Stimulated activated naive CD8-positive, alpha-beta T cell treated with anti-CD3 and anti-CD28 coated beads, Interleukin-15, Interleukin-2, amounts not matched to agents 100 ng/mL and 50 ng/mL, for 24 hours (primary cell): ENCODE measurements around the gene WDR77.

Source experiments
- H3K27ac Mint-ChIP-seq: one replicate; pipeline ENCODE4 v1.8.0; 2021; ENCODE audit warnings: mild to moderate bottlenecking, mixed read lengths
- H3K27me3 Mint-ChIP-seq: one replicate; pipeline ENCODE4 v1.8.0; 2021; ENCODE audit warnings: mixed read lengths
- H3K36me3 Mint-ChIP-seq: one replicate; pipeline ENCODE4 v1.8.0; 2021; ENCODE audit warnings: low read depth, mixed read lengths
- H3K4me1 Mint-ChIP-seq: one replicate; pipeline ENCODE4 v1.8.0; 2021; ENCODE audit warnings: low read depth, mixed read lengths
- H3K4me3 Mint-ChIP-seq: one replicate; pipeline ENCODE4 v1.8.0; 2021; ENCODE audit warnings: mild to moderate bottlenecking, mixed read lengths
- H3K9me3 Mint-ChIP-seq: one replicate; pipeline ENCODE4 v1.8.0; 2021; ENCODE audit warnings: mixed read lengths

The WDR77 gene

GRCh38 chr1:111461765-111462164 is 12.7 kb upstream of the WDR77 start:
- Mint-ChIP-seq H3K36me3 (peaks cover 57% of the 10 kb centered on the region), H3K27me3 (no peaks in the 10 kb centered on the region), H3K4me1 (peaks cover 12% of the 10 kb centered on the region), H3K9me3 (no peaks in the 10 kb centered on the region), H3K27ac (no peak overlapping the region), H3K4me3 (no peak overlapping the region)

GRCh38 chr1:111455642-111456031 is 6.6 kb upstream of the WDR77 start:
- peaks cover 83% of the 10 kb centered on the region for H3K36me3 Mint-ChIP-seq
- no peaks in the 10 kb centered on the region for H3K9me3 Mint-ChIP-seq
- H3K27me3 Mint-ChIP-seq = no peaks in the 10 kb centered on the region
- H3K4me1 Mint-ChIP-seq = peaks cover 57% of the 10 kb centered on the region
- peak overlapping the region; percentile 30 for H3K4me3 Mint-ChIP-seq
- H3K27ac Mint-ChIP-seq = peak overlapping the region; percentile 46

GRCh38 chr1:111454859-111455641 is 6.0 kb upstream of the WDR77 start:
- Mint-ChIP-seq H3K27me3 (no peaks in the 10 kb centered on the region), H3K4me1 (peaks cover 63% of the 10 kb centered on the region), H3K36me3 (peaks cover 80% of the 10 kb centered on the region), H3K9me3 (no peaks in the 10 kb centered on the region), H3K4me3 (peak overlapping the region; percentile 39), H3K27ac (peak overlapping the region; percentile 46)

GRCh38 chr1:111453706-111454105 is 4.7 kb upstream of the WDR77 start:
- peaks cover 69% of the 10 kb centered on the region for H3K4me1 Mint-ChIP-seq
- no peak overlapping the region for H3K4me3 Mint-ChIP-seq
- peaks cover 73% of the 10 kb centered on the region for H3K36me3 Mint-ChIP-seq
- H3K27me3 Mint-ChIP-seq = no peaks in the 10 kb centered on the region
- no peak overlapping the region for H3K27ac Mint-ChIP-seq
- no peaks in the 10 kb centered on the region for H3K9me3 Mint-ChIP-seq

GRCh38 chr1:111452581-111452980 is 3.5 kb upstream of the WDR77 start:
- H3K27me3 Mint-ChIP-seq = no peaks in the 10 kb centered on the region
- peak overlapping the region; percentile 12 for H3K27ac Mint-ChIP-seq
- H3K4me1 Mint-ChIP-seq = peaks cover 77% of the 10 kb centered on the region
- H3K36me3 Mint-ChIP-seq = peaks cover 73% of the 10 kb centered on the region
- peak overlapping the region; percentile 15 for H3K4me3 Mint-ChIP-seq
- no peaks in the 10 kb centered on the region for H3K9me3 Mint-ChIP-seq

GRCh38 chr1:111450185-111450584 is 1.1 kb upstream of the WDR77 start:
- peak overlapping the region; percentile 100 for H3K27ac Mint-ChIP-seq
- no peaks in the 10 kb centered on the region for H3K9me3 Mint-ChIP-seq
- peaks cover 88% of the 10 kb centered on the region for H3K4me1 Mint-ChIP-seq
- H3K27me3 Mint-ChIP-seq = no peaks in the 10 kb centered on the region
- peaks cover 71% of the 10 kb centered on the region for H3K36me3 Mint-ChIP-seq
- peak overlapping the region; percentile 100 for H3K4me3 Mint-ChIP-seq

GRCh38 chr1:111449703-111450017 is 604 bp upstream of the WDR77 start:
- peak overlapping the region; percentile 100 for H3K27ac Mint-ChIP-seq
- H3K36me3 Mint-ChIP-seq = peaks cover 72% of the 10 kb centered on the region
- H3K4me1 Mint-ChIP-seq = peaks cover 87% of the 10 kb centered on the region
- H3K4me3 Mint-ChIP-seq = peak overlapping the region; percentile 100
- no peaks in the 10 kb centered on the region for H3K27me3 Mint-ChIP-seq
- no peaks in the 10 kb centered on the region for H3K9me3 Mint-ChIP-seq

GRCh38 chr1:111448482-111448917 is 556 bp downstream of the WDR77 start:
- H3K27ac Mint-ChIP-seq = peak overlapping the region; percentile 100
- no peaks in the 10 kb centered on the region for H3K9me3 Mint-ChIP-seq
- peaks cover 81% of the 10 kb centered on the region for H3K4me1 Mint-ChIP-seq
- peak overlapping the region; percentile 100 for H3K4me3 Mint-ChIP-seq
- H3K36me3 Mint-ChIP-seq = peaks cover 72% of the 10 kb centered on the region
- H3K27me3 Mint-ChIP-seq = no peaks in the 10 kb centered on the region

- peaks cover 82% of the 10 kb centered on the region for H3K36me3 Mint-ChIP-seq
- no peaks in the 10 kb centered on the region for H3K27me3 Mint-ChIP-seq
- peak overlapping the region; percentile 100 for H3K4me3 Mint-ChIP-seq
- H3K27ac Mint-ChIP-seq = peak overlapping the region; percentile 9
- H3K4me1 Mint-ChIP-seq = peaks cover 81% of the 10 kb centered on the region
- no peaks in the 10 kb centered on the region for H3K9me3 Mint-ChIP-seq
Observed at GRCh38 chr1:111446967-111447892, 1.8 kb downstream of the WDR77 start.

- peak overlapping the region; percentile 76 for H3K27ac Mint-ChIP-seq
- H3K4me3 Mint-ChIP-seq = peak overlapping the region; percentile 100
- peaks cover 78% of the 10 kb centered on the region for H3K4me1 Mint-ChIP-seq
- peaks cover 81% of the 10 kb centered on the region for H3K36me3 Mint-ChIP-seq
- no peaks in the 10 kb centered on the region for H3K9me3 Mint-ChIP-seq
- no peaks in the 10 kb centered on the region for H3K27me3 Mint-ChIP-seq
Observed at GRCh38 chr1:111446546-111446945, 2.5 kb downstream of the WDR77 start.

- Mint-ChIP-seq H3K9me3 (no peaks in the 10 kb centered on the region), H3K4me3 (no peak overlapping the region), H3K27ac (no peak overlapping the region), H3K27me3 (no peaks in the 10 kb centered on the region), H3K4me1 (peaks cover 54% of the 10 kb centered on the region), H3K36me3 (peaks cover 84% of the 10 kb centered on the region)
Observed at GRCh38 chr1:111444031-111444430, 5.0 kb downstream of the WDR77 start.

- Mint-ChIP-seq H3K4me1 (peaks cover 44% of the 10 kb centered on the region), H3K9me3 (no peaks in the 10 kb centered on the region), H3K27me3 (no peaks in the 10 kb centered on the region), H3K36me3 (peaks cover 83% of the 10 kb centered on the region), H3K27ac (peak overlapping the region; percentile 28), H3K4me3 (no peak overlapping the region)
Observed at GRCh38 chr1:111442457-111442856, 6.6 kb downstream of the WDR77 start.

- Mint-ChIP-seq H3K4me3 (no peak overlapping the region), H3K36me3 (peaks cover 81% of the 10 kb centered on the region), H3K27ac (peak overlapping the region; percentile 59), H3K9me3 (no peaks in the 10 kb centered on the region), H3K4me1 (peaks cover 37% of the 10 kb centered on the region), H3K27me3 (no peaks in the 10 kb centered on the region)
Observed at GRCh38 chr1:111441573-111442192, 7.4 kb downstream of the WDR77 start.

GRCh38 chr1:111439461-111440351 is 9.3 kb downstream of the WDR77 start:
- peaks cover 22% of the 10 kb centered on the region for H3K4me1 Mint-ChIP-seq
- H3K4me3 Mint-ChIP-seq = no peak overlapping the region
- peaks cover 64% of the 10 kb centered on the region for H3K36me3 Mint-ChIP-seq
- H3K27me3 Mint-ChIP-seq = no peaks in the 10 kb centered on the region
- no peaks in the 10 kb centered on the region for H3K9me3 Mint-ChIP-seq
- H3K27ac Mint-ChIP-seq = peak overlapping the region; percentile 12
